Kidney (tissue), 14 donors: ENCODE measurements around the gene QKI. TPM values are rescaled to one million over a fixed set of nuclear protein-coding genes. Genes with fewer than 3 reads are reported as not detected.

Source experiments
- DNase-seq, 5 donors: peaks; one replicate each; pipeline ENCODE4 v3.0.0-alpha.2; 2013 to 2020
- FAIRE-seq: peaks from 2 replicates; lab custom pipeline; 2012; peaks lifted over from hg19 to GRCh38; lab: Jason Lieb, UNC
- H3K27ac ChIP-seq, 2 donors: one replicate each; pipeline ENCODE4 v1.7.0; 2013; ENCODE audit warnings: low read depth in 2 of 2, low read length in 2 of 2, inconsistent platforms in 1 of 2
- H3K27me3 ChIP-seq: one replicate; pipeline ENCODE4 v1.7.1; 2013; ENCODE audit warnings: low read length, inconsistent platforms; ENCODE audit not compliant: control insufficient read depth, insufficient read depth
- H3K36me3 ChIP-seq, 3 donors: one replicate each; pipeline versions ENCODE4 v1.7.0 to v1.7.1; 2013; ENCODE audit warnings: low read length in 3 of 3, control low read depth in 1 of 3, inconsistent platforms in 1 of 3; ENCODE audit not compliant: insufficient read depth in 3 of 3, control insufficient read depth in 2 of 3
- H3K4me1 ChIP-seq, 3 donors: one replicate each; pipeline versions ENCODE4 v1.7.0 to v1.7.1; 2013; ENCODE audit warnings: low read length in 3 of 3, inconsistent platforms in 1 of 3, low read depth in 1 of 3; ENCODE audit not compliant: control insufficient read depth in 2 of 3, insufficient read depth in 2 of 3
- H3K4me3 ChIP-seq, 3 donors: one replicate each; pipeline versions ENCODE4 v1.7.0 to v1.8.1; 2013; ENCODE audit warnings: low read length in 3 of 3, control low read depth in 1 of 3, inconsistent platforms in 1 of 3
- H3K9ac ChIP-seq, 3 donors: one replicate each; pipeline versions ENCODE4 v1.7.0 to v1.7.1; 2013; ENCODE audit warnings: low read length in 3 of 3, control low read depth in 1 of 3, inconsistent platforms in 1 of 3
- H3K9me3 ChIP-seq, 3 donors: one replicate each; pipeline versions ENCODE4 v1.7.0 to v1.7.1; 2013; ENCODE audit warnings: low read length in 3 of 3, control low read depth in 1 of 3, inconsistent platforms in 1 of 3; ENCODE audit not compliant: control insufficient read depth in 2 of 3, insufficient read depth in 1 of 3
- intact Hi-C: fragments of 100-400 bp; cut with DNase I; formaldehyde crosslinking; loops from one replicate; pipeline ENCODE4 v1.11.1; 2022
- polyA plus RNA-seq: library from polyadenylated mRNA; stranded (reverse); fragments of 350-450 nt; fragmentation: Illumina TruSeq; extraction: RNeasy Lipid Tissue Mini Kit (QIAGEN cat#74804); gene quantifications from one replicate; pipeline ENCODE4 v1.2.3, GENCODE V29; 2014; ENCODE audit warnings: low read depth, low replicate concordance; ENCODE audit not compliant: insufficient read depth
- total RNA-seq: library from RNA; stranded (reverse); fragmentation: NEBNext Ultra II Directional; extraction: Animal tissue kit (Norgen Biotek cat#: 25700); gene quantifications from one replicate; pipeline ENCODE4 v1.2.1, GENCODE V29; 2021
- TF ChIP-seq, protein P1 (sequence below): IDR thresholded peaks from 3 replicates; pipeline ENCODE4 v1.5.1; 2012; ENCODE audit warnings: mild to moderate bottlenecking, moderate library complexity, borderline replicate concordance; ENCODE audit not compliant: insufficient read depth; ENCODE audit errors: extremely low read depth
- donor health status: control.
- donor health status: control.
- donor health status: control.
- donor health status: control.
- donor health status: control.
- donor health status: DM: yes; HTN: yes; CAD: no.
- donor health status: Normal renal cell carcinoma (clear cell type).

Gene QKI
- total and polyA plus RNA-seq, 2 donors from 2014 or later, result 17.6 to 121 TPM

- no peak for FAIRE-seq
- Histone ChIP-seq H3K9ac (no peak overlapping the region), H3K4me1 (no peaks in the 10 kb centered on the region), H3K27ac (no peak overlapping the region), H3K36me3 (no peaks in the 10 kb centered on the region), H3K27me3 (no peaks in the 10 kb centered on the region), H3K4me3 (no peak overlapping the region), H3K9me3 (no peaks in the 10 kb centered on the region)
- TF ChIP-seq, protein P1, sequence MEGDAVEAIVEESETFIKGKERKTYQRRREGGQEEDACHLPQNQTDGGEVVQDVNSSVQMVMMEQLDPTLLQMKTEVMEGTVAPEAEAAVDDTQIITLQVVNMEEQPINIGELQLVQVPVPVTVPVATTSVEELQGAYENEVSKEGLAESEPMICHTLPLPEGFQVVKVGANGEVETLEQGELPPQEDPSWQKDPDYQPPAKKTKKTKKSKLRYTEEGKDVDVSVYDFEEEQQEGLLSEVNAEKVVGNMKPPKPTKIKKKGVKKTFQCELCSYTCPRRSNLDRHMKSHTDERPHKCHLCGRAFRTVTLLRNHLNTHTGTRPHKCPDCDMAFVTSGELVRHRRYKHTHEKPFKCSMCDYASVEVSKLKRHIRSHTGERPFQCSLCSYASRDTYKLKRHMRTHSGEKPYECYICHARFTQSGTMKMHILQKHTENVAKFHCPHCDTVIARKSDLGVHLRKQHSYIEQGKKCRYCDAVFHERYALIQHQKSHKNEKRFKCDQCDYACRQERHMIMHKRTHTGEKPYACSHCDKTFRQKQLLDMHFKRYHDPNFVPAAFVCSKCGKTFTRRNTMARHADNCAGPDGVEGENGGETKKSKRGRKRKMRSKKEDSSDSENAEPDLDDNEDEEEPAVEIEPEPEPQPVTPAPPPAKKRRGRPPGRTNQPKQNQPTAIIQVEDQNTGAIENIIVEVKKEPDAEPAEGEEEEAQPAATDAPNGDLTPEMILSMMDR, result no peak
- intact Hi-C loops, result no loop called here
- no peak for DNase-seq
Observed at GRCh38 chr6:163626073-163626867, 211.8 kb downstream of the QKI start.

- no peaks in the 10 kb centered on the region for H3K27me3 ChIP-seq
- H3K4me1 ChIP-seq, result no peaks in the 10 kb centered on the region
- FAIRE-seq (no peak), DNase-seq (no peak)
- no peak overlapping the region for H3K27ac ChIP-seq
- H3K9ac ChIP-seq, result no peak overlapping the region
- intact Hi-C loops, result no loop called here
- no peak overlapping the region for H3K4me3 ChIP-seq
- TF ChIP-seq, protein P1, result no peak
- H3K36me3 ChIP-seq, result no peaks in the 10 kb centered on the region
- H3K9me3 ChIP-seq, result no peaks in the 10 kb centered on the region
Observed at GRCh38 chr6:163627274-163628062, 212.9 kb downstream of the QKI start.
